Left lung (tissue), 10 donors: ENCODE results near the gene PSMD1. TPM values are rescaled to one million over a fixed set of nuclear protein-coding genes. Genes with fewer than 3 reads are reported as not detected.
A peak's percentile ranks its signal among the peaks of the same experiment; 100 is the strongest.

ENCODE experiments used
- ATAC-seq: fragments of 200-7000 bp; cut with Tn5 transposase; one replicate; pipeline ENCODE4 v1.9.1; 2020; ENCODE audit warnings: moderate library complexity
- DNase-seq, 4 donors: peaks; one replicate each; pipeline ENCODE4 v3.0.0-alpha.2; 2013 to 2020
- H3K27ac ChIP-seq, 2 donors: fragments of 200-600 bp; sonication (generic) in 1 of 2; one replicate each; pipeline versions ENCODE4 v1.5.0 to v1.8.0; 2020 to 2021
- H3K27me3 ChIP-seq, 2 donors: fragments of 200-600 bp; sonication (generic) in 1 of 2; one replicate each; pipeline versions ENCODE4 v1.5.0 to v1.8.0; 2020 to 2021
- H3K36me3 ChIP-seq, 2 donors: fragments of 200-600 bp; sonication (generic) in 1 of 2; one replicate each; pipeline versions ENCODE4 v1.5.0 to v1.8.0; 2020 to 2021
- H3K4me1 ChIP-seq, 2 donors: fragments of 200-600 bp; one replicate each; pipeline ENCODE4 v1.8.0; 2021
- H3K4me3 ChIP-seq, 2 donors: fragments of 200-600 bp; sonication (generic) in 1 of 2; one replicate each; pipeline versions ENCODE4 v1.5.0 to v1.8.0; 2020 to 2021; ENCODE audit warnings: mild to moderate bottlenecking in 1 of 2
- H3K9me3 ChIP-seq, 2 donors: fragments of 200-600 bp; sonication (generic) in 1 of 2; one replicate each; pipeline versions ENCODE4 v1.5.0 to v1.8.0; 2020 to 2021
- intact Hi-C, 2 donors: fragments of 100-400 bp; cut with DNase I; formaldehyde crosslinking; loops; one replicate each; pipeline versions ENCODE4 v1.11.2 to v1.14.2; 2022
- polyA plus RNA-seq, 6 donors: library from polyadenylated mRNA; unstranded; fragments of 120-200 nt; gene quantifications; one replicate each; pipeline ENCODE4 v1.2.1, GENCODE V29; 2013; ENCODE audit not compliant: insufficient read length in 6 of 6
- total RNA-seq, 2 donors: library from RNA; stranded (reverse); fragmentation: NEBNext Ultra II Directional; extraction: Animal tissue kit (Norgen Biotek cat#: 25700); gene quantifications; one replicate each; pipeline ENCODE4 v1.2.1, GENCODE V29; 2021
- TF ChIP-seq, protein P1 (sequence below), 2 donors: fragments of 200-600 bp; sonication (generic) in 1 of 2; IDR thresholded peaks; one replicate each; pipeline versions ENCODE4 v1.5.0 to v1.8.0; 2021; ENCODE audit warnings: antibody characterized with exemption in 2 of 2
- donor health status: DM: no; HTN: yes; CAD: no.
- donor health status: DM: no; HTN: no; CAD: no.

Gene PSMD1
- total and polyA plus RNA-seq, 8 donors, result 62.9 to 118 (median 75.9) TPM

DNA sequence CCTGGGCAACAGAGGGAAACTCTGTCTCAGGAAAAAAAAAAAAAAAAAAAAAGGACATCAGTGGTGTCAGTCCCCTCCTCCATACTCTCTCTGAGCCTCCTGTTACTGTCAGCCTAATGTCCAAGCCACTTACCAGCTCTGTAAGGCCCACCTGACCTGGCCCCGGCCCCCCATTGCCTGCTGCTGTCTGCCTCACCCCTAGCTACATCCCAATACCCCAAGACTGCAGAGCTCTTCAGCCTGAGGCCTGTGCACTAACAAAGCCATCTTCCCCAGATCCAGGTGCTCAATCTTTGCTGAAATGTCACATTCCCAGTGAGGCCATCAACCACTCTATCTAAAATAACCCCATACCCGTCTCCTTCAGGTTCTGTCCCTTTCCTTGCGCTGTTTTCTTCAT lies 147.5 kb downstream of the PSMD1 start:
- Histone ChIP-seq H3K4me1 (peaks cover 5 to 8% of the 10 kb centered on the region in 2 donors), H3K27me3 (no peaks in the 10 kb centered on the region), H3K9me3 (no peaks in the 10 kb centered on the region), H3K4me3 (no peak overlapping the region), H3K27ac (no peak overlapping the region), H3K36me3 (peaks cover 0 to 6% of the 10 kb centered on the region in 2 donors)
- DNase-seq (no peak), ATAC-seq (no peak)
- TF ChIP-seq, protein P1, sequence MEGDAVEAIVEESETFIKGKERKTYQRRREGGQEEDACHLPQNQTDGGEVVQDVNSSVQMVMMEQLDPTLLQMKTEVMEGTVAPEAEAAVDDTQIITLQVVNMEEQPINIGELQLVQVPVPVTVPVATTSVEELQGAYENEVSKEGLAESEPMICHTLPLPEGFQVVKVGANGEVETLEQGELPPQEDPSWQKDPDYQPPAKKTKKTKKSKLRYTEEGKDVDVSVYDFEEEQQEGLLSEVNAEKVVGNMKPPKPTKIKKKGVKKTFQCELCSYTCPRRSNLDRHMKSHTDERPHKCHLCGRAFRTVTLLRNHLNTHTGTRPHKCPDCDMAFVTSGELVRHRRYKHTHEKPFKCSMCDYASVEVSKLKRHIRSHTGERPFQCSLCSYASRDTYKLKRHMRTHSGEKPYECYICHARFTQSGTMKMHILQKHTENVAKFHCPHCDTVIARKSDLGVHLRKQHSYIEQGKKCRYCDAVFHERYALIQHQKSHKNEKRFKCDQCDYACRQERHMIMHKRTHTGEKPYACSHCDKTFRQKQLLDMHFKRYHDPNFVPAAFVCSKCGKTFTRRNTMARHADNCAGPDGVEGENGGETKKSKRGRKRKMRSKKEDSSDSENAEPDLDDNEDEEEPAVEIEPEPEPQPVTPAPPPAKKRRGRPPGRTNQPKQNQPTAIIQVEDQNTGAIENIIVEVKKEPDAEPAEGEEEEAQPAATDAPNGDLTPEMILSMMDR (IDR thresholded peaks at IDR 0.05), result no peak
- intact Hi-C loops, result no loop called here

DNA sequence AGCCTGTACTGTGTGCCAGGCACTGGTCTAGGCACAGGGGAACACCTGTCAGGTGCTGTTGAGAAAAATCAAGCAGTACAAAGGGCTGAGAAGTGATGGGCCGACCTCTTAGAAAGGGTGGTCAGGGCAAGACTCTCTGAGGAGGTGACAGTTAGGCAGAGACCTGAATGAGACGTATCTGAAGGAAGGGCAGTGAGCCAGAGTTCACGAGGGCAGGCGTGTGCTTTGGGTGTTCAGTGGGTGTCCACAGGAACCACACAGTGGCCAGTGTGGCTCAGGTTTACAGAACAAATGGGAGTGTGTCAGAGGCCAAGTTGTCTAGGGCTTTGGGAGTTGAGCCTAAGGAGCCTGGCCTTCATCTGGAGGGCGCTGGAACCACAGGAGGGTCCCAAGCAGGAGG lies 147.9 kb downstream of the PSMD1 start:
- no peaks in the 10 kb centered on the region for H3K9me3 ChIP-seq
- TF ChIP-seq, protein P1 (IDR thresholded peaks at IDR 0.05), result no peak
- DNase-seq (no peak), ATAC-seq (no peak)
- no peak overlapping the region for H3K27ac ChIP-seq
- intact Hi-C loops, result no loop called here
- peaks cover 0 to 8% of the 10 kb centered on the region in 2 donors for H3K36me3 ChIP-seq
- peaks cover under 1 to 4% of the 10 kb centered on the region in 2 donors for H3K4me1 ChIP-seq
- no peaks in the 10 kb centered on the region for H3K27me3 ChIP-seq
- H3K4me3 ChIP-seq, result no peak overlapping the region

GRCh38 chr2:231207734-231208133 lies 151.1 kb downstream of the PSMD1 start:
- DNase-seq (no peak), ATAC-seq (no peak)
- H3K36me3 ChIP-seq, result peaks cover 0 to 18% of the 10 kb centered on the region in 2 donors
- intact Hi-C loops, result no loop called here
- H3K27me3 ChIP-seq, result no peaks in the 10 kb centered on the region
- no peak overlapping the region for H3K27ac ChIP-seq
- TF ChIP-seq, protein P1 (IDR thresholded peaks at IDR 0.05), result no peak
- no peaks in the 10 kb centered on the region for H3K4me1 ChIP-seq
- no peak overlapping the region for H3K4me3 ChIP-seq
- H3K9me3 ChIP-seq, result no peaks in the 10 kb centered on the region

DNA sequence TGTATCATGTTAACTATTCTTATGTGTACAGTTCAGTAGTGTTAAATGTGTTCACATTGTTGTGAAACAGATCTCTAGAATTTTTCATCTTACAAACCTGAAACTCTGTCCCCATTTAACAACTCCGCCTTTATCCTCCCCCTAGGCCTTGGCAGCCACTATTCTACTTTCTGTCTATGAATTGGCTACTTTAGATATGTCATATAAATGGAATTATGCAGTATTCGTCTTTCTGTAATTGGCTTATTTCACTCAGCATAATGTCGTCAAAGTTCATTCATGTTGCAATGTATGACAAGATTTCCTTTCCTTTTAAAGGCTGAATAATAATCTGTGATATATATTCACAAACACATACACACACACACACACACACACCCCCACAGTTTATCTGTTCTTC lies 154.1 kb downstream of the PSMD1 start:
- no peak for ATAC-seq

DNA sequence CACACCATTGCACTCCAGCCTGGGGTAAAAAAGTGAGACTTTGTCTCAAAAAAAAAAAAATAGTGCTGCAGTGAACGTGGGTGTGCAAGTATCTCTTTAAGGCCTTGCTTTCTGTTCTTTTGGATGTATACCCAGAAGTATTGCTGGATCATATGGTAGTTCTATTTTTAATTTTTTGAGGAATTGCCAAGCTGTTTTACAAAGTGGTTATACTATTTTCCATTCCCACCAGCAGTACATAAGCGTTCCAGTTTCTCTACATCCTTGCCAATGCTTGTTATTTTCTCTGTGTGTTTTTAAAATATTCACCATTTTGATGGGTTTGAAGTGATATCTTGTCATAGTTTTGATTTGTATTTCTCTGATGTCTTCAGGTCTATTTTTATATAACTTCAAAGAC lies 154.8 kb downstream of the PSMD1 start:
- Histone ChIP-seq H3K9me3 (no peaks in the 10 kb centered on the region), H3K4me3 (no peak overlapping the region), H3K36me3 (peaks cover 0 to 18% of the 10 kb centered on the region in 2 donors), H3K27me3 (no peaks in the 10 kb centered on the region), H3K27ac (no peak overlapping the region), H3K4me1 (no peaks in the 10 kb centered on the region)
- intact Hi-C loops, result no loop called here
- peak in 1 of 4 donors; percentile 36 for DNase-seq
- TF ChIP-seq, protein P1 (IDR thresholded peaks at IDR 0.05), result no peak
- ATAC-seq, result no peak

More for the DNA sequence above, 154.1 kb downstream of the PSMD1 start:
- Histone ChIP-seq H3K36me3 (peaks cover 0 to 18% of the 10 kb centered on the region in 2 donors), H3K27ac (no peak overlapping the region), H3K4me1 (no peaks in the 10 kb centered on the region), H3K27me3 (no peaks in the 10 kb centered on the region), H3K4me3 (no peak overlapping the region), H3K9me3 (no peaks in the 10 kb centered on the region)
- TF ChIP-seq, protein P1 (IDR thresholded peaks at IDR 0.05), result no peak
- intact Hi-C loops, result no loop called here
- no peak for DNase-seq
